ENCODE results near the gene ZIC2. TPM values are rescaled to one million over a fixed set of nuclear protein-coding genes. Genes with fewer than 3 reads are reported as not detected.

The ZIC2 gene
- polyA plus RNA-seq, 4 donors: 0.04 TPM; not detected in 3

DNA sequence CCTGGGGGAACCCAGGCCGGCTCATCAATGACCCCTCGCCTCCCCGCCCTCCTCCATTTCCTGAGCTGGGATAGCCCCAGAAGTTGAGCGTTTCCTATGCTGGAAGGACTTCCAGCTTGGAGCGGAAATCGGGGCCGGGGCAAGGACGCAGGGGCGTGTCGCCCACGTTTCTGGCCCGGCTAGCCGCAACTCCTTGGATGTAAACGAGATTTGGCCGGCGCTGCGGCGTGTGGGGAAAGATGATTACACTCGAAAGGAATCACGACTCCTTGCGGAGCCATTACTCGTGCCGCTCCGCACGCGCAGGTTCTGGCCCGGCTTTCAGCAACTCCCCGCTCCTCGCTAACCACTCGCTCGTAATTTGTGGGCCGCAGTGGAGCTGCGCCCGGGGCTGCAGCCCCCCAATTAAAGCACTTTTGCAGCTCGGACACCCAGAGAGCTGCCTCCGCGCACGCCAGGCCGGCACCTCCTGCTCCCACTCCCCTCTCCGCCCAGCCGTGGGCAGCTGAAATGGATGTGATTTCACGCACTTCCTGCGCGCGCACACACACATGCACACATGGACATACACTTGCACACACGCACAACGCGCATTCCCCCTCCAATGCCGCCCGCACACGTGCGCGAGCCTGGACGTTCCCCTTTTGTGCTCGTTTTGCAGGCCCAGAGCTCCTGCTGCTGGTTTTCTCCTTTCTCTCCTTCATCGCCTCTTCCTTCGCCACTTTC lies 25.7 kb upstream of the ZIC2 start:
- 3 to 5% (median 3%) methylated on average over 50 to 57 of the region's 57 CpGs for WGBS, 3 donors
- Histone ChIP-seq H3K27ac (ENCODE audit: low read depth in 1 of 3, low read length in 2 of 3) (no peak overlapping the region), H3K9me3 (ENCODE audit: control insufficient read depth in 2 of 2, insufficient read depth in 1 of 2, low read depth in 1 of 2, low read length in 1 of 2) (no peaks in the 10 kb centered on the region), H3K27me3 (ENCODE audit: control insufficient read depth in 3 of 3, insufficient read depth in 3 of 3, low read length in 3 of 3) (peaks cover 6 to 96% (median 63%) of the 10 kb centered on the region in 3 donors), H3K4me1 (ENCODE audit: control insufficient read depth in 3 of 3, insufficient read depth in 2 of 3, low read depth in 1 of 3, low read length in 2 of 3) (peaks cover 2 to 13% (median 3%) of the 10 kb centered on the region in 3 donors), H3K4me3 (ENCODE audit: low read depth in 1 of 3, low read length in 3 of 3) (peak overlapping the region in 1 of 3 donors; percentile 17), H3K36me3 (ENCODE audit: control insufficient read depth in 3 of 3, insufficient read depth in 2 of 3, low read depth in 1 of 3, low read length in 3 of 3) (no peaks in the 10 kb centered on the region)
- FAIRE-seq: no peak
- DNase-seq: peak in 1 of 2 donors; percentile 31

DNA sequence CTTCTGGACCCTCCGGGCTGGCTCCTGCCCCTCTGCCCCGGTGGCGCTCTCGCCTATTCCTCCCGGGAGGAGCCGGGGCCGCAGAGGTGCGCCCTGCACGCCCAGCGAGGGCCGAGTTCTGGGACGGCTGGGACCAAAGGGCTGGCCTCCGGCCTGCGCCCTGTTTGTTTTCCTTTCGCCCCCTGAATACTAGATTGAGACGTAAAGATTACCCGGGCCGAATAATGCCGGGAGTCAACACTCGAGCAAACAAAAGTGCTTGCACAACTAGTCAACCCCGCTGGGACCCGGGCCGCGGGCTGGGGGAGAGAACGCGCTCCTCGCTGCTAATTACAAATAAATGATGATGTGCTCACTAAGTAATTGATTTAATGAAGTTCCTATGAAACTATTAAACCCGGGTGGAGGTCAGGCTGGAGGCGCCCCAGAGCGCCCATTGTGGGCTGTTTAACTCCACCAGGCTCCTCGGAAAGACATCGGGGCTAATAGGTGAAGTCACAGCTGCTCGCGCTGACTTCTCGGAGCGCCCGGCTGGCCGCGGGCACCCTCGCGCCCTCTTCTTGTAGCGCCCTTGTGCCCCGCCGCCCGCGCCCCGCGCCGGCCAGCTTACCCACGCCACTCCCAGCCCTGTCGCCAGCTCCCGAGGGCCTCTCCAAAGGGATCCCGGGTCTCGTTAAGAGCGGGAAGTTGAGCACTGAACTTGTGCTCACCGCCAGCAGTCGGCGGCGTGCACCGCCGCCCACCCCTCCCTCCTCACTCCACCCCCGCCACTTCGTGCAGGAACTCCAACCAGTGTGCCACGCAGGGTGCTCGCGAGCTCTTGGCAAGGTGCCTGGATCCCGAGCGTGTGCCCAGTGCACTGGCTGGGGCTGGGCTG lies 24.9 kb upstream of the ZIC2 start:
- FAIRE-seq (no peak), DNase-seq (peak in 1 of 2 donors; percentile 38)
- Histone ChIP-seq H3K27ac (ENCODE audit: low read depth in 1 of 3, low read length in 2 of 3) (no peak overlapping the region), H3K4me1 (ENCODE audit: control insufficient read depth in 3 of 3, insufficient read depth in 2 of 3, low read depth in 1 of 3, low read length in 2 of 3) (peaks cover 2 to 13% (median 3%) of the 10 kb centered on the region in 3 donors), H3K36me3 (ENCODE audit: control insufficient read depth in 3 of 3, insufficient read depth in 2 of 3, low read depth in 1 of 3, low read length in 3 of 3) (no peaks in the 10 kb centered on the region), H3K27me3 (ENCODE audit: control insufficient read depth in 3 of 3, insufficient read depth in 3 of 3, low read length in 3 of 3) (peaks cover 6 to 98% (median 64%) of the 10 kb centered on the region in 3 donors), H3K4me3 (ENCODE audit: low read depth in 1 of 3, low read length in 3 of 3) (peak overlapping the region in 1 of 3 donors; percentile 18), H3K9me3 (ENCODE audit: control insufficient read depth in 2 of 2, insufficient read depth in 1 of 2, low read depth in 1 of 2, low read length in 1 of 2) (no peaks in the 10 kb centered on the region)
- WGBS, 3 donors: 1 to 2% (median 2%) methylated on average over 63 to 68 of the region's 68 CpGs

DNA sequence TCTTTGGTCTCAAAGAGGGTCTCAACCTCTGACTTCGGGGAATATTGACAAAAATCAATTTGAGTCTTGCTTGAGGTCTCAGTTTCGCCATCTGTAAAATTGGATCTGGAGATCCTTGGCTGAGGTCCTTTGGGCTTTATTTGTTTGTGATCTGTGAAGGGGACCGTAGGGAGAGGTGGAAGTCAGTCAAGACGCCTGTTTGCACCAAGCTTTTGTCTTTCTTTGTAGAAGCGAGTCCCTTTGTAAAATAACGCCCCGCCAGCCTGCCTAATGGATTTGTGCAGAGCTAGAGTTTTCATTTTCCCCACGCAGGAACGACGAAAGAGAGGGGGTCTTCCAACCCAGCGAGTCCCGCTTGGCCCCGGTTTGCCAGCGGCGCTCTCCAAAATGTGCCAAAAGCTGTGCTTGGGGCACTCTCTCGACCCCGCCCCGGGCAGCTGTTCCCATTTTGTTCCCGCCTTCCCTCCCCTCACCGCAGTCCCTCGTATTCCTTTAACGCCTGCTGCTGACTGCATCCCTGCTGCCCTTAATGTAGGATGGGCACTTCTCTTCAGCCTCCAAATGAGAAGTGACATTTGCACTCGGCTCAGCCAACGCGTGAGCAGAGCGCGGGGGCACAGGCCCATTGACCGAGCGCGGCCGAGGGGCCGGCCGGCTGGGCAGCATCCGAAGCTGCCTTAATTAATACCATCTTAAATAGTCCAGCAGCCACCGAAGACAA lies 23.0 kb upstream of the ZIC2 start:
- FAIRE-seq: no peak
- Histone ChIP-seq H3K9me3 (ENCODE audit: control insufficient read depth in 2 of 2, insufficient read depth in 1 of 2, low read depth in 1 of 2, low read length in 1 of 2) (no peaks in the 10 kb centered on the region), H3K4me1 (ENCODE audit: control insufficient read depth in 3 of 3, insufficient read depth in 2 of 3, low read depth in 1 of 3, low read length in 2 of 3) (peaks cover 2 to 13% (median 3%) of the 10 kb centered on the region in 3 donors), H3K27ac (ENCODE audit: low read depth in 1 of 3, low read length in 2 of 3) (no peak overlapping the region), H3K4me3 (ENCODE audit: low read depth in 1 of 3, low read length in 3 of 3) (no peak overlapping the region), H3K27me3 (ENCODE audit: control insufficient read depth in 3 of 3, insufficient read depth in 3 of 3, low read length in 3 of 3) (peaks cover 6 to 90% (median 66%) of the 10 kb centered on the region in 3 donors), H3K36me3 (ENCODE audit: control insufficient read depth in 3 of 3, insufficient read depth in 2 of 3, low read depth in 1 of 3, low read length in 3 of 3) (no peaks in the 10 kb centered on the region)
- WGBS, 3 donors: 12 to 18% (median 15%) methylated on average over 35 of the region's 35 CpGs
- no peak for DNase-seq

DNA sequence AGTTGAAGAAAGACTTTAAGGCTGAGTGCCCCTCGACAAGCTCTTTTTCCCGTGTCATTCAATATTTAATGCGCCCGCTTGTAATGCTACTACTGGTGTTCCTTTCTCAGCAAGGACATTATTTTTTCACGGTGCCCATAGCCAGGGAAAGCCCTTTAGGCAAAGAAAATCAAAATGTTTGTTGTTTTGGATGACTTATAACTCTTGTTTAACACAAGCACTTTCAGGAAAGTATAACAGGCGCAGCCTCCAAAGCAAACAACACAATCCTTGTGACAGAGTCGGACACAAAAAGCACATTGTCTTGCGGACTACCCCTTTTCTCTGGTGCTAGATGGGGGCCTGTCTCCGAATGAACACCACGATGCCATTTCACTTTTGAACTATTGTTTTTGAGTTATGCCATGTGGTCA lies 22.5 kb upstream of the ZIC2 start:
- Histone ChIP-seq H3K4me3 (ENCODE audit: low read depth in 1 of 3, low read length in 3 of 3) (no peak overlapping the region), H3K4me1 (ENCODE audit: control insufficient read depth in 3 of 3, insufficient read depth in 2 of 3, low read depth in 1 of 3, low read length in 2 of 3) (peaks cover 2 to 13% (median 3%) of the 10 kb centered on the region in 3 donors), H3K36me3 (ENCODE audit: control insufficient read depth in 3 of 3, insufficient read depth in 2 of 3, low read depth in 1 of 3, low read length in 3 of 3) (no peaks in the 10 kb centered on the region), H3K27me3 (ENCODE audit: control insufficient read depth in 3 of 3, insufficient read depth in 3 of 3, low read length in 3 of 3) (peaks cover 6 to 90% (median 66%) of the 10 kb centered on the region in 3 donors), H3K9me3 (ENCODE audit: control insufficient read depth in 2 of 2, insufficient read depth in 1 of 2, low read depth in 1 of 2, low read length in 1 of 2) (no peaks in the 10 kb centered on the region), H3K27ac (ENCODE audit: low read depth in 1 of 3, low read length in 2 of 3) (no peak overlapping the region)
- DNase-seq: peak in 1 of 2 donors; percentile 26
- WGBS, 3 donors: 9 to 22% (median 14%) methylated on average over 10 of the region's 10 CpGs
- no peak for FAIRE-seq

DNA sequence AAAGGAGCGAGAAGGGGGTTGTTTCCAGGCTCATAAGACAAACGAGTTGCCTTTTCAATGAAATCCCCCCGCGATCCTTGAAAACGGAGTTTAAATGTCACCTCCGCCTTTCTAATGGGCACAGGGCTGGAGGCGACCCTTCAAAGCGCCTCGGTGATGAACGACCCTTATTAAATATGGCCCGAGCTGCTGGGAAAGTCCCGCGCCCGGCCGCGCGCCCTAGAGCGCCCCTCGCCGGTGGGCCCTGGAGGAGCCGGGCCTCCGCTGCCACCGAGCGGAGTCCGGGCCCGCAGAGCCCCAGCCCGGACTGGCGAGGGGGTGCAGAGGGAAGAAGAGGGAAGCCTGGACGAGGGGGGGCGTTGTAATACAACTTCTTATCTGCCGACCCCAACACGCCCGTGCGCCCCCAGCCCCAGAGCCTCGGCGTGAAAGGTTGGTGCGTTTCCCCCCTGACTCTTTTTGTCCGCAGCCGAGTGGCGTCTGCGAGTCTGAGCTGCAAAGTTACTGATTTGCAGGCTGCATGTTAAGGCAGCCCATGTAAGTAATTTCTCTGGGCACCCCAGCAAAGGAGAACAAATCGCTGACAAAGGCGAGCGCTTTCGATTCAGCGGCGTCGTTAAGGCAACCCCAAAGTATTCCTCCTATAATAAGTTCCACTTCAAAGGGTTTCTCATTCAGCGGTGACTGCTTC lies 21.9 kb upstream of the ZIC2 start:
- Histone ChIP-seq H3K27ac (ENCODE audit: low read depth in 1 of 3, low read length in 2 of 3) (no peak overlapping the region), H3K4me3 (ENCODE audit: low read depth in 1 of 3, low read length in 3 of 3) (peak overlapping the region in 1 of 3 donors; percentile 12), H3K27me3 (ENCODE audit: control insufficient read depth in 3 of 3, insufficient read depth in 3 of 3, low read length in 3 of 3) (peaks cover 6 to 88% (median 66%) of the 10 kb centered on the region in 3 donors), H3K9me3 (ENCODE audit: control insufficient read depth in 2 of 2, insufficient read depth in 1 of 2, low read depth in 1 of 2, low read length in 1 of 2) (no peaks in the 10 kb centered on the region), H3K36me3 (ENCODE audit: control insufficient read depth in 3 of 3, insufficient read depth in 2 of 3, low read depth in 1 of 3, low read length in 3 of 3) (no peaks in the 10 kb centered on the region), H3K4me1 (ENCODE audit: control insufficient read depth in 3 of 3, insufficient read depth in 2 of 3, low read depth in 1 of 3, low read length in 2 of 3) (peaks cover 2 to 13% (median 3%) of the 10 kb centered on the region in 3 donors)
- 4 to 8% (median 5%) methylated on average over 49 of the region's 49 CpGs for WGBS, 3 donors
- FAIRE-seq (no peak), DNase-seq (peak in 1 of 2 donors; percentile 41)

DNA sequence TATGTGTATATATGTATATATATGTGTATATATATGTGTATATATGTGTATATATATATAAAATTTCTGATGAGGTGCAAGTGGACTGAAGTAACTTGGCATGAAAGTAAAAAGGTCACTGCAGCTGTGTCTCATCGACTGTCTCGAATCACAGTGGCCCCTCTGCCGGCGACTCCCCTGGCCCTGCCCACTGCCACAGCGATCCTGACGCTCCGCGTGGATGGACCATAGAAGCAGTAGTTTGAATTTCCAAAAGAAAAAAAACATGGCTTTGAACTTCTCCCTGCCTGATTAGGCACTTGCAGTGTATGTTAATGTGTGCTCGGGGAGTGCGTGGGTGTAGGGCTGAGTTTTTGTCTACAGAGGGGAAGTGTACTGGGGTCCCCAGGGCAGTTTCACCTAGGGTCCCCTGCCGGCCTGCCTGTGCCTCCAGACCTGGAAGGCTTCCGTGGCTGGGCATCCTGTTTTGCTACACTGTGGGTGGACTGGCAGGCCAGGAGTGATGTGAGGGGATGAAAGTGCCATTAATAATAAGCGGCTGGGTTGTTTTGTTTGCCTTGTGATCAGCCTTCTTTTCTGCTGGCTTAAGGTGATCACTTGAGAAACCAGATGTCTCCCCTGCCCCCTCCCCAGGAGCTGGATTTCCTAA lies 20.8 kb upstream of the ZIC2 start:
- Histone ChIP-seq H3K4me3 (ENCODE audit: low read depth in 1 of 3, low read length in 3 of 3) (no peak overlapping the region), H3K27ac (ENCODE audit: low read depth in 1 of 3, low read length in 2 of 3) (no peak overlapping the region), H3K4me1 (ENCODE audit: control insufficient read depth in 3 of 3, insufficient read depth in 2 of 3, low read depth in 1 of 3, low read length in 2 of 3) (peaks cover 2 to 10% (median 3%) of the 10 kb centered on the region in 3 donors), H3K27me3 (ENCODE audit: control insufficient read depth in 3 of 3, insufficient read depth in 3 of 3, low read length in 3 of 3) (peaks cover 4 to 87% (median 64%) of the 10 kb centered on the region in 3 donors), H3K9me3 (ENCODE audit: control insufficient read depth in 2 of 2, insufficient read depth in 1 of 2, low read depth in 1 of 2, low read length in 1 of 2) (no peaks in the 10 kb centered on the region), H3K36me3 (ENCODE audit: control insufficient read depth in 3 of 3, insufficient read depth in 2 of 3, low read depth in 1 of 3, low read length in 3 of 3) (no peaks in the 10 kb centered on the region)
- WGBS, 3 donors: 6 to 12% (median 10%) methylated on average over 13 of the region's 13 CpGs
- FAIRE-seq: no peak
- DNase-seq: no peak

DNA sequence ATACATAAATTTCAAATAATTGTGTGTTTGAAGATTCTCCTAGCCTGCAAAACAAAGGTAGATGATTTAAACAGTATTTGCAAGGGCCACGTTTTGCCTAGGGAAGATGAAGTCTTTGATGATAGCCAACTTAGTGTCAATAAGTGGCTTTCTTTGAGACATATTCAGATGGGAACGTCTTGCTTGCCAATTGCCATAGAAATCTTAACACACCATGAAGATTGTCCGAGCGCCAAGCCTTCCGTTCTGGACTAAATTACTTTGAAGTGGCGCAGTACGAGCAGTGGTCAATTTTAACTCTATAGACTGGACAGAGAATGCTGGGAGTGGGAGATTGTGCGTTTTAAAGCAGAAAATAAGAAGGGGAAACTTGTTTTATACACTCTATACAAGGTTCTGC lies 19.9 kb upstream of the ZIC2 start:
- WGBS, 3 donors: 48 to 54% (median 51%) methylated on average over 8 of the region's 8 CpGs

More for the DNA sequence above, 19.9 kb upstream of the ZIC2 start:
- Histone ChIP-seq H3K27ac (ENCODE audit: low read depth in 1 of 3, low read length in 2 of 3) (no peak overlapping the region), H3K9me3 (ENCODE audit: control insufficient read depth in 2 of 2, insufficient read depth in 1 of 2, low read depth in 1 of 2, low read length in 1 of 2) (no peaks in the 10 kb centered on the region), H3K27me3 (ENCODE audit: control insufficient read depth in 3 of 3, insufficient read depth in 3 of 3, low read length in 3 of 3) (peaks cover 7 to 87% (median 61%) of the 10 kb centered on the region in 3 donors), H3K4me3 (ENCODE audit: low read depth in 1 of 3, low read length in 3 of 3) (no peak overlapping the region), H3K36me3 (ENCODE audit: control insufficient read depth in 3 of 3, insufficient read depth in 2 of 3, low read depth in 1 of 3, low read length in 3 of 3) (no peaks in the 10 kb centered on the region), H3K4me1 (ENCODE audit: control insufficient read depth in 3 of 3, insufficient read depth in 2 of 3, low read depth in 1 of 3, low read length in 2 of 3) (peaks cover 0 to 2% (median 1%) of the 10 kb centered on the region in 3 donors)
- FAIRE-seq (no peak), DNase-seq (no peak)

Data from small intestine (tissue), 7 donors.